SK-N-SH treated with all-trans-retinoic acid at 6 μM for 48 hours (cell line): ENCODE data around the gene SEC14L1.

ENCODE experiments used
- ATAC-seq: fragments of 200-7000 bp; cut with Tn5 transposase; 3 replicates; pipeline ENCODE4 v1.9.1; 2020; ENCODE audit warnings: mild to moderate bottlenecking, moderate library complexity
- ARNTL ChIP-seq: fragments of 450-650 bp; formaldehyde crosslinking; IDR thresholded peaks from 2 replicates; pipeline ENCODE4 v1.5.0; 2020; ENCODE audit warnings: low read depth, mild to moderate bottlenecking, moderate library complexity, borderline replicate concordance
- BACH2 ChIP-seq: fragments of 250-450 bp; sonication (Bioruptor Pico); IDR thresholded peaks from 2 replicates; pipeline ENCODE4 v1.9.0; 2021; ENCODE audit warnings: mild to moderate bottlenecking, borderline replicate concordance
- CREB5 ChIP-seq: fragments of 250-450 bp; sonication (Bioruptor Pico); IDR thresholded peaks from 2 replicates; pipeline ENCODE4 v1.5.1; 2020; ENCODE audit warnings: low read depth, mild to moderate bottlenecking, moderate library complexity
- CSDC2 ChIP-seq: fragments of 250-450 bp; sonication (Bioruptor Pico); IDR thresholded peaks from 2 replicates; pipeline ENCODE4 v1.5.0; 2020; ENCODE audit warnings: mild to moderate bottlenecking, moderate library complexity
- CSRNP3 ChIP-seq: fragments of 250-450 bp; sonication (Bioruptor Pico); IDR thresholded peaks from 2 replicates; pipeline ENCODE4 v1.5.1; 2021; ENCODE audit warnings: mild to moderate bottlenecking, moderate library complexity
- GLIS3 ChIP-seq: fragments of 250-450 bp; sonication (Bioruptor Pico); IDR thresholded peaks from 2 replicates; pipeline ENCODE4 v1.5.0; 2020; ENCODE audit warnings: mild to moderate bottlenecking, moderate library complexity
- ISL1 ChIP-seq: fragments of 250-450 bp; sonication (Bioruptor Pico); IDR thresholded peaks from 2 replicates; pipeline ENCODE4 v2.1.2; 2022; ENCODE audit warnings: mild to moderate bottlenecking, moderate library complexity
- OSR1 ChIP-seq: fragments of 250-450 bp; sonication (Bioruptor Pico); IDR thresholded peaks from 2 replicates; pipeline ENCODE4 v1.8.0; 2022; ENCODE audit warnings: moderate library complexity, mild to moderate bottlenecking, inconsistent platforms
- PATZ1 ChIP-seq: fragments of 250-450 bp; sonication (Bioruptor Pico); IDR thresholded peaks from 2 replicates; pipeline ENCODE4 v1.8.0; 2020; ENCODE audit warnings: mild to moderate bottlenecking, moderate library complexity, borderline replicate concordance
- POU6F1 ChIP-seq: fragments of 250-450 bp; sonication (Bioruptor Pico); IDR thresholded peaks from 2 replicates; pipeline ENCODE4 v1.8.0; 2021; ENCODE audit warnings: low read depth, mild to moderate bottlenecking, moderate library complexity, borderline replicate concordance
- PPARA ChIP-seq: fragments of 250-450 bp; sonication (Bioruptor Pico); IDR thresholded peaks from 2 replicates; pipeline ENCODE4 v1.5.0; 2020; ENCODE audit warnings: mild to moderate bottlenecking, borderline replicate concordance
- RARB ChIP-seq: fragments of 250-450 bp; sonication (Bioruptor Pico); IDR thresholded peaks from 2 replicates; pipeline ENCODE4 v1.8.0; 2021; ENCODE audit warnings: mild to moderate bottlenecking, moderate library complexity
- SNAI2 ChIP-seq: fragments of 250-450 bp; sonication (Bioruptor Pico); IDR thresholded peaks from 2 replicates; pipeline ENCODE4 v1.5.0; 2020; ENCODE audit warnings: mild to moderate bottlenecking, moderate library complexity
- TCF4 ChIP-seq: fragments of 250-450 bp; sonication (Bioruptor Pico); IDR thresholded peaks from 2 replicates; pipeline ENCODE4 v1.8.0; 2021; ENCODE audit warnings: mild to moderate bottlenecking, moderate library complexity, borderline replicate concordance
- TOX ChIP-seq: fragments of 250-450 bp; sonication (Bioruptor Pico); IDR thresholded peaks from 2 replicates; pipeline ENCODE4 v1.8.0; 2021; ENCODE audit warnings: mild to moderate bottlenecking, moderate library complexity, borderline replicate concordance
- ZC3H10 ChIP-seq: fragments of 250-450 bp; sonication (Bioruptor Pico); IDR thresholded peaks from 2 replicates; pipeline ENCODE4 v1.5.1; 2021; ENCODE audit warnings: mild to moderate bottlenecking, moderate library complexity
- ZFP3 ChIP-seq: fragments of 250-450 bp; sonication (Bioruptor Pico); IDR thresholded peaks from 2 replicates; pipeline ENCODE4 v1.5.0; 2020; ENCODE audit warnings: mild to moderate bottlenecking, moderate library complexity
- ZNF565 ChIP-seq: fragments of 450-650 bp; formaldehyde crosslinking; conservative IDR thresholded peaks from 2 replicates; pipeline ENCODE4 v1.5.0; 2020; ENCODE audit warnings: low read depth, mild to moderate bottlenecking, moderate library complexity
- ZNF70 ChIP-seq: fragments of 450-650 bp; formaldehyde crosslinking; IDR thresholded peaks from 2 replicates; pipeline ENCODE4 v1.5.0; 2020; ENCODE audit warnings: mild to moderate bottlenecking, moderate library complexity
- ZNF8 ChIP-seq: fragments of 450-650 bp; formaldehyde crosslinking; IDR thresholded peaks from 2 replicates; pipeline ENCODE4 v1.5.0; 2020; ENCODE audit warnings: mild to moderate bottlenecking, moderate library complexity

SEC14L1 gene

GRCh38 chr17:77180503-77181357 lies 40.0 kb downstream of the SEC14L1 start (continued):
- TF ChIP-seq ZNF8 (CRISPR knock-in tag) (no peak), ZFP3 (CRISPR knock-in tag) (no peak), TCF4 (CRISPR knock-in tag) (no peak)

GRCh38 chr17:77182205-77183172 lies 41.7 kb downstream of the SEC14L1 start:
- ATAC-seq = no peak
- no peak for TF ChIP-seq BACH2
- TF ChIP-seq TCF4 (CRISPR knock-in tag) = no peak
- TF ChIP-seq ZFP3 (CRISPR knock-in tag) = no peak
- no peak for TF ChIP-seq CREB5 (CRISPR knock-in tag)
- no peak for TF ChIP-seq PPARA (CRISPR knock-in tag)
- no peak for TF ChIP-seq PATZ1 (CRISPR knock-in tag)
- TF ChIP-seq ZNF70 (CRISPR knock-in tag) = no peak

GRCh38 chr17:77184474-77184873 lies 43.7 kb downstream of the SEC14L1 start:
- no peak for TF ChIP-seq ZC3H10 (CRISPR knock-in tag)
- no peak for TF ChIP-seq OSR1 (CRISPR knock-in tag)
- TF ChIP-seq CSDC2 (CRISPR knock-in tag) = no peak
- no peak for TF ChIP-seq RARB (CRISPR knock-in tag)
- no peak for TF ChIP-seq CSRNP3 (CRISPR knock-in tag)
- TF ChIP-seq POU6F1 (CRISPR knock-in tag) = no peak
- TF ChIP-seq GLIS3 (CRISPR knock-in tag) = no peak
- TF ChIP-seq ZNF8 (CRISPR knock-in tag) = no peak
- TF ChIP-seq ZNF565 (CRISPR knock-in tag) = no peak
- TF ChIP-seq TOX (CRISPR knock-in tag) = no peak
- peak; percentile 24; the same call in 2 of the 3 replicates for ATAC-seq

- peak; percentile 54 for ATAC-seq
- TF ChIP-seq ZC3H10 (CRISPR knock-in tag) (no peak), CSRNP3 (CRISPR knock-in tag) (no peak), GLIS3 (CRISPR knock-in tag) (no peak), TCF4 (CRISPR knock-in tag) (no peak), CSDC2 (CRISPR knock-in tag) (no peak), BACH2 (no peak), ISL1 (CRISPR knock-in tag) (no peak), CREB5 (CRISPR knock-in tag) (no peak), POU6F1 (CRISPR knock-in tag) (no peak), SNAI2 (CRISPR knock-in tag) (no peak), RARB (CRISPR knock-in tag) (no peak), ARNTL (CRISPR knock-in tag) (no peak)
Measured at GRCh38 chr17:77185137-77185536, 44.4 kb downstream of the SEC14L1 start.
